ENCODE results near the gene PIGU. TPM values are rescaled to one million over a fixed set of nuclear protein-coding genes. Genes with fewer than 3 reads are reported as not detected.

PIGU gene
- polyA plus RNA-seq, 3 donors: 5.8 to 11.3 (median 10.9) TPM

- WGBS (ENCODE audit: insufficient coverage): 100% methylated on average over 2 of the region's 3 CpGs
- H3K79me2 ChIP-seq (ENCODE audit: insufficient read depth, low read length): no peaks in the 10 kb centered on the region
- H2AFZ ChIP-seq (ENCODE audit: insufficient read depth, low read depth, low read length, poor library complexity, severe bottlenecking): no peak overlapping the region
- no peak overlapping the region for H3K4me2 ChIP-seq (replicated peaks; ENCODE audit: extremely low read depth, low read length, poor library complexity, severe bottlenecking)
- no peak for DNase-seq
- H4K20me1 ChIP-seq (ENCODE audit: insufficient read depth, low read length): no peaks in the 10 kb centered on the region
- Mint-ChIP-seq H3K36me3 (peaks cover 14 to 37% of the 10 kb centered on the region in 2 donors), H3K9me3 (no peaks in the 10 kb centered on the region), H3K4me1 (peaks cover 43% of the 10 kb centered on the region), H3K27ac (peak overlapping the region in 2 of 7 donors; percentile 1 to 2), H3K27me3 (ENCODE audit: low read depth in 3 of 3) (peaks cover 0 to 4% (median 0%) of the 10 kb centered on the region in 3 donors), H3K4me3 (no peak overlapping the region)
- no peak overlapping the region for H3K27ac ChIP-seq (ENCODE audit: low read depth in 1 of 2, low read length in 2 of 2)
- no peak overlapping the region for H3K4me3 ChIP-seq (replicated peaks in 1 of 3; ENCODE audit: low read depth in 2 of 3, low read length in 3 of 3)
- H3K27me3 ChIP-seq (ENCODE audit: control insufficient read depth in 2 of 2, insufficient read depth in 2 of 2, low read length in 2 of 2): no peaks in the 10 kb centered on the region
- intact Hi-C loops (cut with micrococcal nuclease): no loop called here
- no peak overlapping the region for H3K9ac ChIP-seq (ENCODE audit: insufficient read depth, low read length, poor library complexity, severe bottlenecking)
- H3K4me1 ChIP-seq (ENCODE audit: control insufficient read depth in 1 of 2, insufficient read depth in 2 of 2, low read length in 2 of 2): peaks cover 24 to 32% of the 10 kb centered on the region in 2 donors
- no peaks in the 10 kb centered on the region for H3K9me3 ChIP-seq (replicated peaks in 1 of 2; ENCODE audit: control insufficient read depth in 1 of 2, insufficient read depth in 1 of 2, low read length in 2 of 2)
- H3K36me3 ChIP-seq (replicated peaks in 1 of 2; ENCODE audit: control insufficient read depth in 1 of 2, insufficient read depth in 2 of 2, low read length in 2 of 2): peaks cover 10 to 13% of the 10 kb centered on the region in 2 donors
- no peak for TF ChIP-seq CTCF (IDR thresholded peaks at IDR 0.05)
These were observed 38.4 kb downstream of the PIGU start for GRCh38 chr20:34638532-34638931.

GRCh38 chr20:34638039-34638292 is 38.9 kb downstream of the PIGU start:
- no peak overlapping the region for H3K4me3 Mint-ChIP-seq

More at GRCh38 chr20:34638039-34638292, 38.9 kb downstream of the PIGU start:
- no peak for TF ChIP-seq CTCF (IDR thresholded peaks at IDR 0.05)
- Histone ChIP-seq H2AFZ (ENCODE audit: insufficient read depth, low read depth, low read length, poor library complexity, severe bottlenecking) (no peak overlapping the region), H3K4me2 (replicated peaks; ENCODE audit: extremely low read depth, low read length, poor library complexity, severe bottlenecking) (no peak overlapping the region), H3K4me1 (ENCODE audit: control insufficient read depth in 1 of 2, insufficient read depth in 2 of 2, low read length in 2 of 2) (peaks cover 20 to 29% of the 10 kb centered on the region in 2 donors), H3K9ac (ENCODE audit: insufficient read depth, low read length, poor library complexity, severe bottlenecking) (no peak overlapping the region), H3K79me2 (ENCODE audit: insufficient read depth, low read length) (no peaks in the 10 kb centered on the region), H3K27me3 (ENCODE audit: control insufficient read depth in 2 of 2, insufficient read depth in 2 of 2, low read length in 2 of 2) (no peaks in the 10 kb centered on the region), H3K9me3 (replicated peaks in 1 of 2; ENCODE audit: control insufficient read depth in 1 of 2, insufficient read depth in 1 of 2, low read length in 2 of 2) (no peaks in the 10 kb centered on the region), H3K36me3 (replicated peaks in 1 of 2; ENCODE audit: control insufficient read depth in 1 of 2, insufficient read depth in 2 of 2, low read length in 2 of 2) (peaks cover 16 to 17% of the 10 kb centered on the region in 2 donors), H3K27ac (ENCODE audit: low read depth in 1 of 2, low read length in 2 of 2) (no peak overlapping the region), H4K20me1 (ENCODE audit: insufficient read depth, low read length) (no peaks in the 10 kb centered on the region), H3K4me3 (replicated peaks in 1 of 3; ENCODE audit: low read depth in 2 of 3, low read length in 3 of 3) (no peak overlapping the region)
- intact Hi-C loops (cut with micrococcal nuclease): no loop called here
- WGBS (ENCODE audit: insufficient coverage): 92% methylated on average over 1 of the region's 1 CpG
- no peaks in the 10 kb centered on the region for H3K9me3 Mint-ChIP-seq
- peaks cover 37% of the 10 kb centered on the region for H3K4me1 Mint-ChIP-seq
- peaks cover 18 to 39% of the 10 kb centered on the region in 2 donors for H3K36me3 Mint-ChIP-seq
- no peak for DNase-seq
- peak overlapping the region in 6 of 7 donors; percentile 34 to 77 (median 51) for H3K27ac Mint-ChIP-seq
- H3K27me3 Mint-ChIP-seq (ENCODE audit: low read depth in 3 of 3): peaks cover 0 to 4% (median 0%) of the 10 kb centered on the region in 3 donors
